B cell (primary cell): ENCODE results near the gene TENM4. TPM values are rescaled to one million over a fixed set of nuclear protein-coding genes. Genes with fewer than 3 reads are reported as not detected.

Experiments used
- ATAC-seq: fragments of 200-7000 bp; cut with Tn5 transposase; one replicate; pipeline ENCODE4 v1.10.0; 2021; ENCODE audit warnings: low read depth, mild to moderate bottlenecking, moderate number of reproducible peaks, moderate library complexity
- CTCF ChIA-PET: fragments of 350-600 bp; sonication (Branson Sonifier 250); formaldehyde crosslinking; loops from one replicate; lab custom pipeline; 2021; ENCODE audit warnings: antibody characterized with exemption, inconsistent platforms; lab: Charles Lee
- POLR2A ChIA-PET: fragments of 350-600 bp; sonication (Branson Sonifier 250); formaldehyde crosslinking; loops from one replicate; lab custom pipeline; 2021; ENCODE audit warnings: antibody characterized with exemption; lab: Charles Lee
- DNase-seq: peaks from one replicate; pipeline ENCODE4 v3.0.0; 2013
- H2AFZ ChIP-seq: 2 replicates; pipeline ENCODE4 v1.6.1; 2012; ENCODE audit warnings: mild to moderate bottlenecking, low read depth, low read length; ENCODE audit not compliant: insufficient read depth, poor library complexity, severe bottlenecking
- H3K27ac ChIP-seq, 2 donors: 1 replicate in 1 of 2; 2 replicates in 1 of 2; pipeline ENCODE4 v1.5.1; 2012 to 2013; ENCODE audit warnings: low read length in 2 of 2, mild to moderate bottlenecking in 2 of 2, moderate library complexity in 1 of 2
- H3K27me3 ChIP-seq, 4 experiments: fragments of 200-600 bp in 1 of 4; sonication (generic) in 1 of 4; replicated peaks in 1 of 4; 1 replicate in 2 of 4; 2 replicates in 2 of 4; pipeline versions ENCODE4 v1.6.1 to v1.7.0; 2013 to 2016; ENCODE audit warnings: low read length in 3 of 4, mild to moderate bottlenecking in 2 of 4, mixed read lengths in 1 of 4, moderate library complexity in 1 of 4; ENCODE audit not compliant: insufficient read depth in 4 of 4, control insufficient read depth in 3 of 4; ENCODE audit errors: control extremely low read depth in 1 of 4
- H3K36me3 ChIP-seq, 2 experiments: replicated peaks in 1 of 2; 1 replicate in 1 of 2; 2 replicates in 1 of 2; pipeline versions ENCODE4 v1.6.1 to v1.7.1; 2013; ENCODE audit warnings: low read length in 1 of 2; ENCODE audit not compliant: insufficient read depth in 2 of 2, control insufficient read depth in 1 of 2; ENCODE audit errors: control extremely low read depth in 1 of 2, extremely low read depth in 1 of 2
- H3K4me1 ChIP-seq, 2 donors: fragments of 200-600 bp in 1 of 2; sonication (generic) in 1 of 2; 1 replicate in 1 of 2; 2 replicates in 1 of 2; pipeline versions ENCODE4 v1.5.1 to v1.6.1; 2013 to 2017; ENCODE audit warnings: low read length in 2 of 2; ENCODE audit not compliant: control insufficient read depth in 2 of 2, insufficient read depth in 2 of 2
- H3K4me2 ChIP-seq: replicated peaks from 2 replicates; pipeline ENCODE3; 2012; ENCODE audit warnings: mild to moderate bottlenecking, low read depth, low read length; ENCODE audit not compliant: poor library complexity, severe bottlenecking
- H3K4me3 ChIP-seq, 5 experiments: fragments of 200-600 bp in 1 of 5; sonication (generic) in 1 of 5; 1 replicate in 3 of 5; 2 replicates in 2 of 5; pipeline versions ENCODE4 v1.5.1 to v1.7.0; 2011 to 2016; ENCODE audit warnings: low read length in 4 of 5, mild to moderate bottlenecking in 4 of 5, low read depth in 2 of 5, control low read depth in 1 of 5, moderate library complexity in 1 of 5; ENCODE audit not compliant: insufficient read depth in 1 of 5; ENCODE audit errors: control extremely low read depth in 1 of 5, extremely low read depth in 1 of 5
- H3K79me2 ChIP-seq: fragments of 200-600 bp; sonication (generic); one replicate; pipeline ENCODE4 v1.6.0; 2016; ENCODE audit warnings: low read length; ENCODE audit not compliant: control insufficient read depth, insufficient read depth
- H3K9ac ChIP-seq: fragments of 200-600 bp; sonication (generic); 2 replicates; pipeline ENCODE4 v1.6.1; 2017; ENCODE audit warnings: mild to moderate bottlenecking, low read length, moderate library complexity
- H3K9me3 ChIP-seq, 3 donors: one replicate each; pipeline versions ENCODE4 v1.6.1 to v1.7.1; 2013; ENCODE audit warnings: low read length in 2 of 3; ENCODE audit not compliant: control insufficient read depth in 2 of 3, insufficient read depth in 1 of 3; ENCODE audit errors: control extremely low read depth in 1 of 3
- H4K20me1 ChIP-seq: 2 replicates; pipeline ENCODE4 v1.6.0; 2012; ENCODE audit warnings: mild to moderate bottlenecking, low read length; ENCODE audit not compliant: insufficient read depth, control insufficient read depth, poor library complexity, severe bottlenecking
- H3K27ac Mint-ChIP-seq: one replicate; pipeline ENCODE4 v1.8.0; 2021; ENCODE audit warnings: mixed read lengths
- H3K27me3 Mint-ChIP-seq: one replicate; pipeline ENCODE4 v1.8.0; 2021; ENCODE audit warnings: mixed read lengths
- H3K4me1 Mint-ChIP-seq: one replicate; pipeline ENCODE4 v1.8.0; 2021; ENCODE audit warnings: mixed read lengths
- H3K4me3 Mint-ChIP-seq: one replicate; pipeline ENCODE4 v1.8.0; 2021; ENCODE audit warnings: mixed read lengths
- H3K9me3 Mint-ChIP-seq: one replicate; pipeline ENCODE4 v1.8.0; 2022; ENCODE audit warnings: mixed read lengths; ENCODE audit not compliant: insufficient read depth
- CTCF ChIP-seq: fragments of 200-600 bp; IDR thresholded peaks from one replicate; pipeline ENCODE4 v1.8.0; 2022; ENCODE audit warnings: antibody characterized with exemption, mild to moderate bottlenecking
- EZH2 ChIP-seq: IDR thresholded peaks from 2 replicates; pipeline ENCODE4 v1.6.1; 2012; ENCODE audit warnings: borderline replicate concordance, low read depth, mild to moderate bottlenecking, moderate library complexity, low read length; ENCODE audit not compliant: insufficient read depth, poor library complexity, severe bottlenecking
- WGBS: methylation state at CpG from one replicate; pipeline ENCODE4 v1.1.5; 2013; ENCODE audit warnings: missing lambda C conversion rate; ENCODE audit not compliant: insufficient coverage; 5-methylcytosine and 5-hydroxymethylcytosine counted together
- intact Hi-C: fragments of 100-400 bp; cut with micrococcal nuclease; formaldehyde crosslinking; loops from one replicate; pipeline ENCODE4 v1.10.0; 2022
- polyA plus RNA-seq: library from polyadenylated mRNA; depleted of rRNA; stranded (reverse); fragments of >200 nt; gene quantifications from 2 replicates; pipeline ENCODE4 v1.2.3, GENCODE V29; 2012
- total RNA-seq, 2 donors: library from RNA; stranded (reverse); fragments of 120-200 nt in 1 of 2; gene quantifications; 1 replicate in 1 of 2; 2 replicates in 1 of 2; pipeline versions ENCODE4 v1.2.3 to v1.2.4, GENCODE V29; 2013 to 2022

TENM4 gene
- total and polyA plus RNA-seq, 2 donors (not counting 1 experiment from before 2014, with no cell fraction given): 0.09 to 5.7 TPM

GRCh38 chr11:79117488-79117887 lies 323.3 kb downstream of the TENM4 start:
- POLR2A ChIA-PET: no interaction called here
- H3K4me1 ChIP-seq: no peaks in the 10 kb centered on the region
- TF ChIP-seq CTCF (no peak), EZH2 (no peak)
- H3K4me3 Mint-ChIP-seq: no peak overlapping the region
- H3K27me3 Mint-ChIP-seq: no peaks in the 10 kb centered on the region
- 83% methylated on average over 1 of the region's 1 CpG for WGBS
- peaks cover 2% of the 10 kb centered on the region for H3K9me3 Mint-ChIP-seq
- H3K4me3 ChIP-seq: no peak overlapping the region
- DNase-seq: no peak
- no peak overlapping the region for H3K27ac ChIP-seq
- H3K9me3 ChIP-seq: peaks cover 0 to under 1% (median 0%) of the 10 kb centered on the region in 3 donors
- CTCF ChIA-PET: no interaction called here
- no peaks in the 10 kb centered on the region for H3K27me3 ChIP-seq
- H3K36me3 ChIP-seq: no peaks in the 10 kb centered on the region
- H4K20me1 ChIP-seq: no peaks in the 10 kb centered on the region
- ATAC-seq: no peak
- H2AFZ ChIP-seq: no peak overlapping the region
- no peak overlapping the region for H3K4me2 ChIP-seq
- intact Hi-C loops: no loop called here
- H3K79me2 ChIP-seq: no peaks in the 10 kb centered on the region
- H3K9ac ChIP-seq: no peak overlapping the region
- H3K27ac Mint-ChIP-seq: no peak overlapping the region
- H3K4me1 Mint-ChIP-seq: no peaks in the 10 kb centered on the region

- Histone ChIP-seq H3K27ac (no peak overlapping the region), H3K79me2 (no peaks in the 10 kb centered on the region), H3K4me2 (no peak overlapping the region), H3K9ac (no peak overlapping the region), H4K20me1 (no peaks in the 10 kb centered on the region), H3K4me1 (no peaks in the 10 kb centered on the region), H3K36me3 (no peaks in the 10 kb centered on the region), H3K27me3 (no peaks in the 10 kb centered on the region), H3K9me3 (peaks cover 0 to 4% (median 0%) of the 10 kb centered on the region in 3 donors), H3K4me3 (no peak overlapping the region), H2AFZ (no peak overlapping the region)
- TF ChIP-seq CTCF (no peak), EZH2 (no peak)
- POLR2A ChIA-PET: no interaction called here
- Mint-ChIP-seq H3K4me3 (no peak overlapping the region), H3K4me1 (no peaks in the 10 kb centered on the region), H3K27me3 (no peaks in the 10 kb centered on the region), H3K9me3 (peaks cover 2% of the 10 kb centered on the region), H3K27ac (no peak overlapping the region)
- DNase-seq (no peak), ATAC-seq (no peak)
- intact Hi-C loops: no loop called here
- 100% methylated on average over 2 of the region's 2 CpGs for WGBS
- CTCF ChIA-PET: interaction anchor here (0.9 kb wide), 1 partner anchor 25 kb away, joined by 3 read pairs; no protein-coding TSS in a partner anchor
Measured at GRCh38 chr11:79116600-79116999, 324.2 kb downstream of the TENM4 start.
